Nephron (organoid): ENCODE measurements around the gene RAB31.

Experiments used
- H3K27ac Mint-ChIP-seq, 3 experiments: 2 replicates each; pipeline ENCODE4 v1.8.0; 2020; ENCODE audit warnings: mixed read lengths in 3 of 3, mild to moderate bottlenecking in 2 of 3, moderate library complexity in 1 of 3
- H3K27me3 Mint-ChIP-seq: 2 replicates; pipeline ENCODE4 v1.8.0; 2021; ENCODE audit warnings: low read depth, mild to moderate bottlenecking, moderate library complexity, mixed read lengths
- H3K36me3 Mint-ChIP-seq: 2 replicates; pipeline ENCODE4 v1.8.0; 2020; ENCODE audit warnings: low read depth, mixed read lengths
- H3K4me1 Mint-ChIP-seq: 2 replicates; pipeline ENCODE4 v1.8.0; 2020; ENCODE audit warnings: mixed read lengths
- H3K4me3 Mint-ChIP-seq, 3 experiments: 2 replicates each; pipeline ENCODE4 v1.8.0; 2020; ENCODE audit warnings: mild to moderate bottlenecking in 3 of 3, mixed read lengths in 3 of 3, moderate library complexity in 2 of 3
- H3K9me3 Mint-ChIP-seq: 2 replicates; pipeline ENCODE4 v1.8.0; 2020; ENCODE audit warnings: mixed read lengths
- TF ChIP-seq, protein P1 (sequence below), 3 experiments: fragments of 200-600 bp; sonication (generic); IDR thresholded peaks; one replicate each; pipeline ENCODE4 v1.5.0; 2021; ENCODE audit warnings: antibody characterized with exemption in 3 of 3; ENCODE audit not compliant: unreplicated experiment in 3 of 3

The RAB31 gene

DNA sequence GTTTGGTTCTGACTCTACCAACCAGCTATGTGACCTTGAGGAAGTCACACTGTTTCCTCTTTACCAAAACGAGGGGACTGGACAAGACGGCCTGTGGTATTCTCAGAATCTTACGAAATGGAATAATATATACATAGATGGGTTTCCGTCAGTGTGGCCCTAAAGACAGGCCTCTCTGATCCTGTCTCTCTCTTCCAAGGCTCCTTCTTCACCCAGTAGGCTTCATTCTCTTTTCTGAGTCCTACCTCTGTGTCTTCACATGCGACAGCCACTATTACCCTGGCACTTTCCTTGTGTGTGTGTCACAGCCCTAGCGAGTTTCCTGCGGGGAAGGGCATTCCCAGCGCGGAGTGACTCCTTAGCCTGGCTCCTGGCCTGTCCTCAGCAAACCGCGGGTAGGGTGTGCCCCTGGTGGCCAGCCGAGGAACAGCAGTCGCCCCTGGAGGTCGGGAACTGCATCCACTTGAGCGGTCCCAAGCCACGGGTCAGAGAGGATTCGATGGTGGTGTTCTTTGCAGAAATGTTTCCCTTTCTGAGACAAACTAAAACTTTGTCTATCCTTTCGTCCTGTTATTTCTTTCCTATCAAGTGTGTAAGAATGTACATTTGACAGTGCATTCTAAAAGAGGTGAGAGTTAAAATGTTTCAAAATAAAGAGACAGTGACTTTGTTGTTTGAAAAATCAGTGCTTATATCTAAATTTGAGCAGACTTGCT is 63.3 kb downstream of the RAB31 start:
- H3K9me3 Mint-ChIP-seq, result peaks cover 10% of the 10 kb centered on the region
- H3K4me1 Mint-ChIP-seq, result peaks cover 16% of the 10 kb centered on the region
- H3K4me3 Mint-ChIP-seq, result no peak overlapping the region
- H3K36me3 Mint-ChIP-seq, result peaks cover 3% of the 10 kb centered on the region
- TF ChIP-seq, protein P1, sequence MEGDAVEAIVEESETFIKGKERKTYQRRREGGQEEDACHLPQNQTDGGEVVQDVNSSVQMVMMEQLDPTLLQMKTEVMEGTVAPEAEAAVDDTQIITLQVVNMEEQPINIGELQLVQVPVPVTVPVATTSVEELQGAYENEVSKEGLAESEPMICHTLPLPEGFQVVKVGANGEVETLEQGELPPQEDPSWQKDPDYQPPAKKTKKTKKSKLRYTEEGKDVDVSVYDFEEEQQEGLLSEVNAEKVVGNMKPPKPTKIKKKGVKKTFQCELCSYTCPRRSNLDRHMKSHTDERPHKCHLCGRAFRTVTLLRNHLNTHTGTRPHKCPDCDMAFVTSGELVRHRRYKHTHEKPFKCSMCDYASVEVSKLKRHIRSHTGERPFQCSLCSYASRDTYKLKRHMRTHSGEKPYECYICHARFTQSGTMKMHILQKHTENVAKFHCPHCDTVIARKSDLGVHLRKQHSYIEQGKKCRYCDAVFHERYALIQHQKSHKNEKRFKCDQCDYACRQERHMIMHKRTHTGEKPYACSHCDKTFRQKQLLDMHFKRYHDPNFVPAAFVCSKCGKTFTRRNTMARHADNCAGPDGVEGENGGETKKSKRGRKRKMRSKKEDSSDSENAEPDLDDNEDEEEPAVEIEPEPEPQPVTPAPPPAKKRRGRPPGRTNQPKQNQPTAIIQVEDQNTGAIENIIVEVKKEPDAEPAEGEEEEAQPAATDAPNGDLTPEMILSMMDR (IDR thresholded peaks at IDR 0.05; ENCODE audit: unreplicated experiment in 3 of 3), result peak; percentile 91 to 97 (median 92)
- H3K27ac Mint-ChIP-seq, result peak overlapping the region in 1 of 3 experiments; percentile 2
- H3K27me3 Mint-ChIP-seq, result peaks cover 10% of the 10 kb centered on the region

DNA sequence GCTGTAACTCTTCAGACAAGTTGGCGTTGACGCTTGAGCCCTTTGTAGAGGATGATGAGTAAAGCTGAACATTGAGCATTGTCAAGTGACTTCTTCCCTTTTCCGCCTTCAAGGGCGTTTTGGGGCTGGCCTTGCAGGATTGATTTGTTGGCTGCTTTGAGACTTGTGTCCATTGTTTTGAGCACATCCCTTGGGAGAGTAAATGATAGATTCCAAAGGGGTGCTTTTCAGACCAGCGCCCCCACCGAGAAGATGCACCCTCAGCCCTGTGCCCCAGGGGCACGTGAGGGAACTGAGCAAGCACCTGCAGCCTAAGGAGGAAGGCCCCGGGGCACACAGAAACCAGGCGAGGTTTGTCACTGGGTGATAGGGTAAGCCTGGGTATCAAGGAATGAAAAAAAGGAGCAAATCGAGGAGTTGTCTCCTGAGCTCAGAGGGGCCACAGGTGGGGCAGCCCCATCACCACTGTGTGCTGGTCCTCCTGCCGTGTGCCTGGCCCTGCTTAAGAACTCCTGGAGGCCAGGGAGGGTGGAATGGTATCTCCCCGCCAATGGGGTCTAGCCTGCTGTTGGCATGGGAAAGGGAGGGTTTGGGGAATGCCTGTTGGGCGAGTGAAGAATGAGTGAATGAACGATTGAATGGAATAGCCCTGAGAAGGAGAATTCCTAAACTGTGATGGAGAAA is 64.0 kb downstream of the RAB31 start:
- Mint-ChIP-seq H3K27ac (no peak overlapping the region), H3K36me3 (peaks cover 3% of the 10 kb centered on the region), H3K27me3 (peaks cover 10% of the 10 kb centered on the region), H3K4me3 (no peak overlapping the region), H3K9me3 (peaks cover 10% of the 10 kb centered on the region), H3K4me1 (peaks cover 16% of the 10 kb centered on the region)
- TF ChIP-seq, protein P1 (IDR thresholded peaks at IDR 0.05; ENCODE audit: unreplicated experiment in 3 of 3), result no peak

DNA sequence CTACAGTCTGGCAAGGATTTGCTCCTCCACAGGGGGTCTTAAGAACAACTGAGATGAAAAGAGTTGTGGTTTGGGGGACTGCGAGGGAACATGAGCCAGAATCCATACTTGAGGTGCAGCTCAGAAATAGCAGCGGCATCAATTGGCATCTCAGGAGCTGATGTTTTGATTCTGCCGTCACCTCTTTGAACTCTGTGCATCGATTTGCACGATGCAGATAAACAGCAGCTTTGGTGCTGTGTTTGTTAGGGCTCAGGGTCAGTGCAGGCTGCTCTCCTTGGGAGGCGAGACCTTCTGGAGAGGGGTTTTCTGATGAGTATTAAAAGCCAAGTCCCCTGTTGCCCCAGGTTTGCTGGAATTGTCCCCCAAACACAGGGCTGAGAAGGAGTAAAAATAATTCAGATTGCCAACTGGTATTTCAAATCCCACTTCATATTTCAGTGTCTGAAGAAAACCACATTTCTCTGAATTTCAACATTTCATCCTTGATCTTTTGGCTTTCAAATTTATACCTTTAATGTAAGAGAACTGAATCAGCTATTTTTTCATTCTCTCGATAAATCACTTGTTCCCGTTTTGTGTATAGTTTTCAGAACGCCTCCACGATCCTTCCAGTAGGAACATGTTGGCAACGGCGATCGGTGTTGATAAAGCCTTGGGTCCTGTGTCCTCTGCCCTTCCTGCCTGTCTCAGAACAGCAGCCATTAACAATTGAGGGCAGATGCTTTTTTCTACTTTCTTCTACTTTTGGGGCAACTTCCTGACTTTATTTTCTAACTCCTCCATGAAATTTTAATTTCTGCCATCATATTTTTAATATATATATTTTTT is 65.0 kb downstream of the RAB31 start:
- Mint-ChIP-seq H3K9me3 (peaks cover 6% of the 10 kb centered on the region), H3K36me3 (no peaks in the 10 kb centered on the region), H3K4me3 (no peak overlapping the region), H3K27me3 (peaks cover 9% of the 10 kb centered on the region), H3K27ac (no peak overlapping the region), H3K4me1 (peaks cover 16% of the 10 kb centered on the region)
- TF ChIP-seq, protein P1 (IDR thresholded peaks at IDR 0.05; ENCODE audit: unreplicated experiment in 3 of 3), result no peak

- TF ChIP-seq, protein P1 (IDR thresholded peaks at IDR 0.05; ENCODE audit: unreplicated experiment in 3 of 3), result no peak
- H3K9me3 Mint-ChIP-seq, result peaks cover 3% of the 10 kb centered on the region
- peaks cover 16% of the 10 kb centered on the region for H3K4me1 Mint-ChIP-seq
- H3K27ac Mint-ChIP-seq, result no peak overlapping the region
- peaks cover 5% of the 10 kb centered on the region for H3K27me3 Mint-ChIP-seq
- no peaks in the 10 kb centered on the region for H3K36me3 Mint-ChIP-seq
- H3K4me3 Mint-ChIP-seq, result no peak overlapping the region
Observed at GRCh38 chr18:9774150-9774549, 66.0 kb downstream of the RAB31 start.

DNA sequence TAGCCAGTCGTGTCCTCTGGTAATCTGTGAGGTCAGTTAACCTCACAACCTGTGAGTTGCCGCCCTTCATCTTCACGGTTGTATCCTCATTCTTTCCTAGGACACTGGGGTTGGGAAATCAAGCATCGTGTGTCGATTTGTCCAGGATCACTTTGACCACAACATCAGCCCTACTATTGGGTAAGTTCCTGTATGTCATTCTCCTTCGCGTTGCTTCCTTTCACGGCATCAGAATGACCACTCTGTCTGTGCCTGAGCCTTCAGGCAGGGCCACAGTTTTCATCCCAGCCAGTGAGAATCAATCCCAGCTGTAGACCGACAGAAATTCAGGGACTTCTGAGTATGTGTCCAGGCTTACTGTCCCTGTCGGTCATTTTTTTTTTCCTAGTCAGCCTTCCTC is 67.1 kb downstream of the RAB31 start:
- Mint-ChIP-seq H3K27ac (no peak overlapping the region), H3K4me1 (peaks cover 10% of the 10 kb centered on the region), H3K36me3 (no peaks in the 10 kb centered on the region), H3K9me3 (no peaks in the 10 kb centered on the region), H3K4me3 (no peak overlapping the region), H3K27me3 (peaks cover 5% of the 10 kb centered on the region)
- TF ChIP-seq, protein P1 (IDR thresholded peaks at IDR 0.05; ENCODE audit: unreplicated experiment in 3 of 3), result no peak
